ENCODE data around the gene GAS7. TPM values are rescaled to one million over a fixed set of nuclear protein-coding genes. Genes with fewer than 3 reads are reported as not detected.

The GAS7 gene
- total RNA-seq, 1 donor from 2014 or later, result 39.8 TPM

DNA sequence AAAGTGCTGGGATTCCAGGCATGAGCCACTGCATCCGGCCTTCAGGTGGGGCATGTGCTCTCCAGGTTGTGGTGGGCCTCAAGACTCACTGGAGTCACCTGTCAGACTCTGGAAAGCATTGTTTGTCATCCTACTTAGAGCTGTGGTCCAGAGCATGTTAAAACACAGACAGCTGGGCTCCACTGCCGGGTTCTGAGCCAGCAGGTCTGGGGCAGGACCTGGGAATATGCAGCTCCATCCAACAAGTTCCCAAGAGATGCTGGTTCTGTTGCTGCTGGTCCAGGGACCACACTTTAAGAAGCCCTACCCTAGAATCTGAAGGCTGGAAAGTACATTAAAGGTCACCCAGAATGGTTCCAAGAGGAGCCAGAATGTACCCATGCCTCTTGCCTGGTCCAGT is 75.3 kb downstream of the GAS7 start:
- no peaks in the 10 kb centered on the region for H3K9me3 Mint-ChIP-seq
- TF ChIP-seq, protein P1, sequence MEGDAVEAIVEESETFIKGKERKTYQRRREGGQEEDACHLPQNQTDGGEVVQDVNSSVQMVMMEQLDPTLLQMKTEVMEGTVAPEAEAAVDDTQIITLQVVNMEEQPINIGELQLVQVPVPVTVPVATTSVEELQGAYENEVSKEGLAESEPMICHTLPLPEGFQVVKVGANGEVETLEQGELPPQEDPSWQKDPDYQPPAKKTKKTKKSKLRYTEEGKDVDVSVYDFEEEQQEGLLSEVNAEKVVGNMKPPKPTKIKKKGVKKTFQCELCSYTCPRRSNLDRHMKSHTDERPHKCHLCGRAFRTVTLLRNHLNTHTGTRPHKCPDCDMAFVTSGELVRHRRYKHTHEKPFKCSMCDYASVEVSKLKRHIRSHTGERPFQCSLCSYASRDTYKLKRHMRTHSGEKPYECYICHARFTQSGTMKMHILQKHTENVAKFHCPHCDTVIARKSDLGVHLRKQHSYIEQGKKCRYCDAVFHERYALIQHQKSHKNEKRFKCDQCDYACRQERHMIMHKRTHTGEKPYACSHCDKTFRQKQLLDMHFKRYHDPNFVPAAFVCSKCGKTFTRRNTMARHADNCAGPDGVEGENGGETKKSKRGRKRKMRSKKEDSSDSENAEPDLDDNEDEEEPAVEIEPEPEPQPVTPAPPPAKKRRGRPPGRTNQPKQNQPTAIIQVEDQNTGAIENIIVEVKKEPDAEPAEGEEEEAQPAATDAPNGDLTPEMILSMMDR (IDR thresholded peaks at IDR 0.05), result no peak
- intact Hi-C loops (cut with micrococcal nuclease), result no loop called here
- H3K4me1 Mint-ChIP-seq, result peaks cover 58% of the 10 kb centered on the region
- H3K27me3 Mint-ChIP-seq, result peaks cover 2% of the 10 kb centered on the region
- ChIA-PET POLR2A (interaction anchor here (0.9 kb wide), 1 partner anchor 17 kb away, joined by 3 read pairs; no protein-coding TSS in a partner anchor), CTCF (no interaction called here)
- no peak overlapping the region for H3K27ac Mint-ChIP-seq
- H3K4me3 Mint-ChIP-seq, result no peak overlapping the region
- no peaks in the 10 kb centered on the region for H3K36me3 Mint-ChIP-seq (ENCODE audit: low read depth)
- no peak for ATAC-seq (ENCODE audit: low read depth)
- no peak for DNase-seq

DNA sequence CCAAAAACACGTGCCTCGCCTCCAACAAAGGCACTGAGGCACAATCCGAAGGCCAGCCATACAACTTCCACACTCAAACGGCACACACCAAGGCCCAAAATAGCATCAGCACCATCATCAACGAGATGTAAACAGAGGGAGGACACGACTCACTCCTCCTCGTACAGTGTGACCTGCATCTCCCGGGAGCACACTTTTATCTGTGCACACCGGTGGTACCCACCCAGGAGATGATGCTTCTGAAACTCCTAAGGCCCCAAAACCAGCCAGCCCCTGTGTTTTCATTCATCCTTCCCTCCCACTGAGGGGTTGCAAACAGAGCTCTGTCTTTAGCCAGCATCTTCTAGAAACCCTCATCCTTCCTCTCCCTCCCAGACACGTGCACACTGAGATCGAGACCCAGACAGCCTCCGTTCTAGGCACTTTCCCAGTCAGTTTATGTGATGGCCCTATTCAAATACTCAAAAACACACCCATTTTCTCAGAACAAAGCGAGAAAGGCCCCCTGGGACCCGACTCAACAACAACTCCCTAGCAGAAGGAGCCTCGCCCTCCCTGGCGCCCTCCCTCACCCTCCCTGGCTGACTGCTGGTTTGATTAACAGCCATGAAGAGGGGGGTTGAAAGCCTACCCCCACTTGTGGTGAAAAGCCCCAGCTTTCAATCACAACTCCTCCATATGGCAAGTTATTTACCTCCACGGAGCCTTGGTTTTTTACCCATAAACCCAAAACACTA is 76.3 kb downstream of the GAS7 start:
- DNase-seq (no peak), ATAC-seq (ENCODE audit: low read depth) (peak; percentile 41)
- no peaks in the 10 kb centered on the region for H3K9me3 Mint-ChIP-seq
- H3K36me3 Mint-ChIP-seq (ENCODE audit: low read depth), result no peaks in the 10 kb centered on the region
- ChIA-PET CTCF (no interaction called here), POLR2A (interaction anchor here (0.7 to 1.1 kb wide), 3 partner anchors 18 to 56 kb away, joined by 3 read pairs; no protein-coding TSS in a partner anchor)
- TF ChIP-seq, protein P1 (IDR thresholded peaks at IDR 0.05), result no peak
- peak overlapping the region; percentile 36 for H3K4me3 Mint-ChIP-seq
- H3K27me3 Mint-ChIP-seq, result peaks cover 2% of the 10 kb centered on the region
- peak overlapping the region; percentile 74 for H3K27ac Mint-ChIP-seq
- intact Hi-C loops (cut with micrococcal nuclease), result no loop called here
- peaks cover 58% of the 10 kb centered on the region for H3K4me1 Mint-ChIP-seq

DNA sequence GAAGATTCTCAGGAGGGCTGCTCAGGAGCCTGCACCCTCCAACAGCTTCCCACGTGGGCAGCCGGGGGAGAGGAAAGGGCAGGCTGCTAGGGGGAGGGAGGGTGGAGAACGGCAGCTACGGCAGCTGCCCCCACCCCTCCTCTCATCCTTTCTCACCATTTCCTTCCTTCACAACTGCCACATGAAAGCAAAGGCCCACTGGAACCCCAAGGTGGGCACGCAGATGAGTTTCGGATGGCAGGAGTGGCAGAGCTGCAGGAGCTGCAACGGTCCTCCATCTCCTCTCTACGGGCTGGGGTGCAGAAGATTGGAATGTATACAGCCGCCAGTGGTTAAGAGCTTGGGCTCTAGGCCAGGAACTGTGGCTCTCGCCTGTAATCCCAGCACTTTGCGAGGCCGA is 77.7 kb downstream of the GAS7 start:
- Mint-ChIP-seq H3K4me1 (peaks cover 71% of the 10 kb centered on the region), H3K27me3 (peaks cover 2% of the 10 kb centered on the region), H3K9me3 (no peaks in the 10 kb centered on the region), H3K36me3 (ENCODE audit: low read depth) (no peaks in the 10 kb centered on the region), H3K27ac (peak overlapping the region; percentile 59), H3K4me3 (no peak overlapping the region)
- intact Hi-C loops (cut with micrococcal nuclease), result no loop called here
- TF ChIP-seq, protein P1 (IDR thresholded peaks at IDR 0.05), result no peak
- no peak for DNase-seq
- ChIA-PET POLR2A (interaction anchor here (0.6 to 1.0 kb wide), 2 partner anchors 104 to 108 kb away, joined by 3 to 6 read pairs; no protein-coding TSS in a partner anchor), CTCF (no interaction called here)
- no peak for ATAC-seq (ENCODE audit: low read depth)

GRCh38 chr17:10120109-10120485 is 78.3 kb downstream of the GAS7 start:
- no peaks in the 10 kb centered on the region for H3K36me3 Mint-ChIP-seq (ENCODE audit: low read depth)
- H3K27me3 Mint-ChIP-seq, result peaks cover 2% of the 10 kb centered on the region
- DNase-seq (no peak), ATAC-seq (ENCODE audit: low read depth) (no peak)
- H3K9me3 Mint-ChIP-seq, result no peaks in the 10 kb centered on the region
- H3K27ac Mint-ChIP-seq, result peak overlapping the region; percentile 59
- peak overlapping the region; percentile 35 for H3K4me3 Mint-ChIP-seq
- intact Hi-C loops (cut with micrococcal nuclease), result no loop called here
- peaks cover 78% of the 10 kb centered on the region for H3K4me1 Mint-ChIP-seq
- CTCF ChIA-PET, result interaction anchor here (0.8 to 1.7 kb wide), 2 partner anchors 46 to 107 kb away, joined by 3 to 9 read pairs; no protein-coding TSS in a partner anchor
- POLR2A ChIA-PET, result interaction anchor here (0.6 to 1.7 kb wide), 7 partner anchors 27 to 107 kb away, joined by 3 to 9 read pairs (median 6); no protein-coding TSS in a partner anchor
- TF ChIP-seq, protein P1 (IDR thresholded peaks at IDR 0.05), result no peak
